ENCODE results near the gene RPUSD4.

The RPUSD4 gene

GRCh38 chr11:126155402-126156187 lies 55.9 kb downstream of the RPUSD4 start:
- DNase-seq, result no peak

- DNase-seq, result no peak
Observed at GRCh38 chr11:126154691-126155090, 56.8 kb downstream of the RPUSD4 start.

DNA sequence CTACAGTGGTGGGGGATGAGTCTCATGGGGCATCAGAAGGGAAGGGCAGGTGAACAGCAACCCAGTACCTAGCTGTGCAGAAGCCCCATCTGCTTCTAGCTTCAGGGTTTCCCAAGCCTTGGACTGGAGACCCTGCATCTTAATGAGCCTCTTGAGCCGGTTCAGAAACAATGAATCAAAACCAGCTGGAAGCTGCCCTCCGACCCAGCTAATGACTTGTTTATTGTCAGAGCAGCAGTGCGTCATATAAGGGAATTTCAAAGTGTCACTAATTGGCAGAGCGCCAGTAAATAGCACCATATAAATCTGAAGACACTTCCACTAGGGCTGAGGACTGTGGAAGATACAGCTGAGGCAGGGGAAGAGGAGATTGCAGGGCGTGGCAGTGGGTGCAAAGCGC lies 57.5 kb downstream of the RPUSD4 start:
- DNase-seq, result no peak

DNA sequence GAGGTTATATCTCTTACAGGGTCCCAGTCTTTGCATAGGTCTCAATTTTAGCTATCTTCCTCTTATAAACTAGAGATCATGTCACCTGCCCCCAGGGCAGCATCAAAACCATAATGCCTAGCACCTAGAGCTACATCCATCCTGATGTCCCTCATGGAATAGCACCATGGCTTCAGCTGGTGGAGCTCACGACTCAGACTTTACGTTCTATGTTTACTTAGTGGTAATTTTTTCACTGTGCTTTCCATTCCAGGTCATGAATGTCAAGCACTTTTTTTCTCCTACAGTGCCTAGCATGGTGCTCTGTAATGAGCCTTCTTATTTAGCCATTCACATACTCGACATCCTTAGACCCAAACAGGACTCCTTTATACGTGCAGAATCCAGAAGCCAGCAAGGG lies 58.4 kb downstream of the RPUSD4 start:
- no peak for DNase-seq

GRCh38 chr11:126152586-126152985 lies 58.9 kb downstream of the RPUSD4 start:
- DNase-seq, result no peak

GRCh38 chr11:126152152-126152551 lies 59.3 kb downstream of the RPUSD4 start:
- DNase-seq, result no peak

Data from RPMI8226 (cell line).